AML-193 (cell line): ENCODE data around the gene KITLG.
"Not testable (repeated sequence)": the region's sequence is repeated elsewhere in the genome, so short reads cannot be mapped to it uniquely, and the experiment has no call there.

Experiments
- DNase-seq, 2 experiments: peaks; one replicate each; lab custom pipeline; 2025; lab: John Stamatoyannopoulos, UW

Gene KITLG

DNA sequence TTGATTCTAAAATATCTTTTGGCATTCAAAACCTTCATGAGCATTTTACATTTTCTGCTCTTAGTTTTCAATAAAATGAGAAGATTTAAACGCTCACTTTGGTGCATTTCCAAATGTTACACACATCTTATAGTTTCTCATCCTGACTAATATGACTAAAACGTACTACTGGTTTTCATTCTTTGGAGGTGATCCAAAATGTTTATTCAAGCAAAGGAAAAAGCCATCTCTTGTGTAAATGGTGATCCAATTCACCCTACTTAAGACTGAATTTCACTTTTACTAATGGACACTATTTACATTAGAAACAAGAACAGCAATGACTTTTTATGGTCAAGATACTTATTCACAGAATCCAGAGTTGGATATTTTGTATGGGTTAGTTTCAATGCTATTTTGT is 86.6 kb downstream of the KITLG start:
- DNase-seq = no peak

DNA sequence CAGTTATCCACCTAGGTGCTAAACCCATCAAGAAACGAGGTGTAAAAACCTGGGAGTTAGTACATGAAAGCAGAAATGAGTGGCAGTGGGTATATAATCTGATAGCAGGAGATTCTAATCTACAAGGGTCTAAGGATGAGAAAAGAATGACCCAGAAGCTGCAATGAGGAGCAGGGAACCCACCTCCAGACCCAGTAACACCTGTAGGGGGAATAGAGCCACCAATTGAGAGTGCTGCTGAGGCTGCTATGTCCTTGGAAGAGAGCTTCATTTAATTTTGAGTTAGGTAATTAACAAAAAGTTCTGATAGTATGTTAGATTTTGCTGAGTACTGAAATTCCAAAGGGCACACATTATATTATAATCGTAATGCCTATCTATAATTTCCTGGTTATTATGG is 89.8 kb downstream of the KITLG start:
- no peak for DNase-seq

DNA sequence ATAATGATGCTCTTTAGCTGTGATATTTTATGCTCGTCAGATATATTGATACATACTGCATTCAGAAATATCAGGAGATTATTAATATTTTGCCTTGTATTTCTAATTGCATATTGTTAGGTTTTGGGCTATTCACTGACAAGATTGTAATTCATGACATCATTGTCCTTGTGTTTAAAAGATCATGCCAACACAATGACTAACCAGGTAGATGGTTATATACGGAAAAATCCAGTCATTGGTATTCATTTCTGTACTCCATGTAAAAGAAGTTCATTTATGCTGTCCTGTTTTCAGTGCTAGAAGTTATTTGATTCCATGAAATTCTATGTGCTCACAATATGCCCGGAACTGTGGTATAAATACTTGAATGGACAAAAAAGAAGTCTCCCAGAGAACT is 107.5 kb downstream of the KITLG start:
- DNase-seq = no peak

DNA sequence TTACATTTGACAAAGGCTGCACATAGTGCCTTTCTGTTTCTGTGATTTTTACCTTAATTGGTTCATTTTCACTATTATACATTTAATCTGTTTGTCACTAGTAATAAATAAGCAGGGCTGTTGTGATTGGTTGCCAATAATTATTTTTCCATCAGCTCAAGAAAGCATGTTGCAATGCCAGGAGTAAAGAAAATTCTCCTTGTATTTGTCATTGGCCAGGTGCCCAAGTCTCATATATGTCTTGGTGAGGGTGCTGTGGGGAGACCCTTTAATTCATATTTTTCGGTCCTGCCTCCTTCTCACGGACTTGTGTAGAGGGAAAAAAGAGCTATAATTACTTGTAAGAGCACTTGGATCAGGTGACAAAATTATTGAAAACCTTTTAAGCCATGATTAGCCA is 108.0 kb downstream of the KITLG start:
- no peak for DNase-seq

DNA sequence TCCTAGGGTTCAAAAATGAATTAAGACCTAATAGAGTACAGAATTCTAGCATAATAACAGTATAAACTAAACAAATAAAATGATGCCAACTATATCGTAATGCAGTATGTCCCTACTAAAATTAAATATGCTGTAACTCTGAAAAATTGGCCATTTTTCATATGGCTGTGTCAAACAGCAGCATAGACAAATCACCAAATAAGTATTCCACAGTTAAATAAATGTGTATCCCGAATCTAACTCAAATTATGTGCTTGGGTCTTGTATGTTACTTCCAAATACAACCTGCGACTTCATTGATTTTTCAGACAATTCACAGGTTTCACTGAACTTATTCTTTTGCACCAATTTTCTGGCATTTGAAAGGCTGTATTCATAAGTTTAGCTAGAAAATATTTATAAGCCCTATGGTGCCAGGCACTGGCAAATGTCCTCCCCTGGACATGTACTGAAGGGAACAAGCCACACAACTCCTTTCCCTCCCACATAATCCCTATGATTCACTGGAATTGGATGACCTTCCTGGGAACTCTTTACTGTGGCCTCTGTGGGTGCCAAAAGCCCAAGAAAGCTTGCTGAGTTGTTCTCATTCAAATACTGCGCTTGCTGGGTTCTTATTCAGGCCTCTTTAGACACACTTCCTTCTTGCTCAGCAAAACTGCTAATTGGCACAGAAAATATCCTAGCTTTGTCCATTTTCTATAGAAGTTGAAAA is 108.8 kb downstream of the KITLG start:
- no peak for DNase-seq

DNA sequence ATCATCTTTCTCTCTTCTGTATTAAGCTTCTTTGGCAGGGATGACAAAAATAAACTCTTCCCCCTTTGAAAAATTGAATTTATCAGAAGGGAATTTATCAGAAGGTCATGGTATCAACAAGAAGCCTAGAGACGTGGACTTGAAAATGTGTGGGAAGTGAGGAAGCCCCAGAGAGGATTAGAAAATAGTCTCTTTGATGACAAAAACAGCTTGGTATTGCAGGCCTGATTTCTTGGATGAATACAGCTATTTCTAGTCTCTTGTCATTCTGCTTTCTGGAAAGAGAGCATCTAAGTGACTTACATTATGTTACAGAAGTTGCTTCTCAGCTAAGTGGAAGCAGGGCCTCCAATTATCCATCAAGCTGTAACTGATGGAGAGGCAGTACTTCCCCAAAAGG is 111.1 kb downstream of the KITLG start:
- DNase-seq = no peak

DNA sequence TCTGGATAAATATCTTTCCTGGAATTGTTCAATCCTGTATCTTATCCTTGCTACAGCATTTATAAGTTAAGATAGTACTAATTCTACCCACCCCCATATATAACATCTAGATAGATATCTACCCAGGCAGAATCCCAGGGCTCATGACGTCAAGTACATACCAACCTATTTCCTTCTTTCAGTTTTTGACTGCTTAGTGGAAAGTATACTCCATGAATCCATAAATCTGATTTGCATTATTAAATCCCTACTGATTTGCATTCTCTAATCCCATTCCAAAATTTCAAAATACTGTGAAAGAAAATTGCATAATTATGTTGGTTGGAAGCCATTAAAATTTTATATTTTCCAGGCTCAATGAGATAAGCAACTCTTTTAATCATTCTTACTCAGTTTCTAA is 111.7 kb downstream of the KITLG start:
- no peak for DNase-seq

DNA sequence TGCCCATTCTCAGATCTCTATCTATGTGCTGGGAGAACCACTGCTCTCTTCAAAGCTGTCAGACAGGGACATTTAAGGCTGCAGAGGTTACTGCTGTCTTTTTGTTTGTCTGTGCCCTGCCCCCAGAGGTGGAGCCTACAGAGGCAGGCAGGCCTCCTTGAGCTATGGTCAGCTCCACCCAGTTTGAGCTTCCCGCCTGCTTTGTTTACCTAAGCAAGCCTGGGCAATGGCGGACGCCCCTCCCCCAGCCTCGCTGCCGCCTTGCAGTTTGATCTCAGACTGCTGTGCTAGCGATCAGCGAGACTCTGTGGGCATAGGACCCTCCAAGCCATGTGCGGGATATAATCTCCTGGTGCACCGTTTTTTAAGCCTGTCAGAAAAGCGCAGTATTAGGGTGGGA is 113.6 kb downstream of the KITLG start:
- not testable (repeated sequence) for DNase-seq

DNA sequence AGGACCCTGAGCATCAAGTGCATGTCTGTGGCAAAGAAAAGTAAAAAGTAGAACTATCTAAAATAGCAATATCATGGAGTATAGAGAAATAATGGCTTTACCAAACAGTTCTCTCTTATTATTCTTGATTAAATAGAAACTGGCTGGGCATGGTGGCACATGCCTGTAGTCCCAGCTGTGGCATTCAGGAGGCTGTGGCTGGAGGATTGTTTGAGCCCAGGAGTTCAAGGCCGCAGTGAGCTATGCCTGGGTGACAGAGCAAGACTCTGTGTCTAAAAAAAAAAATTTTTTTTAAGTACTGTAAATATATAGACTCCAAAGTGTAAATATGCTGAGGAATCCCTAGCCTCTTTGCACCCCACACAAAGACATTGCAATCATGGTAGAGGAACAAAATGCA is 121.9 kb downstream of the KITLG start:
- no peak for DNase-seq

DNA sequence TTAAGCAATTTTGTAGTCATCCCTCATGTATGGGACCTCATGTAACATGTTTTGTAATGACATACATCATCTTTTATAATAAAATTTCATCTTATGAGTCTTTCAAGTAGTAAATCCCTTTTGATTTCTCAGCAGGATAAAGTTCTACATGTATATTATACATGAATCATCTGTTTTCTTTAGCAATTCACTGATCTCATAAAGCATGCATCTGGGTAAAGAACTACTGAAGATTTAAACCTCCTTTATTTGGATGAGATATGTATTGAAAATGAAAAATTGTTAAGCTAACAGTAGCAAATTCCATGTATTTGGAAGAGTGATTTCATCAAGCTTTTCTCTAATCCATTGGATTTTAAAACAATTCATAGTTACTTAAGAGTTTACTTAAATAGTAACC is 126.9 kb downstream of the KITLG start:
- no peak for DNase-seq

DNA sequence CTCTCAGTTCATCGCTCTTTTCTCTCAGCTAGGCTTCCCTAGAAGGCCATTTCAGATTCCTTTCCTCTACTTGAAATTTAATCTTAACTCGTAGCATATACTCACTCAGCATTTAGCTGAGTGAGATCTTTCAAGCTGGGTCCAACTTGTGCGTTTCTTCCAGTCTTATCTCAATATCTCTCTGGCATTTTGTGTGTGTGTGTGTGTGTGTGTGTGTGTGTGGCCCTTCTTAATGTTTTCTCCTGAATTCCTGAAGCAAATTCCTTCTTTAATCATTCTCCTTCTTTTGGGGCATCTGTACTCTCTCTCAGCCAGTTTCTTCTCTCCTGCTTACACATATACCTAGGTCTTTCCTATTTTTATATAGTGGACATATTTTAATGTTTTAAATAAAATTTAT is 129.1 kb downstream of the KITLG start:
- DNase-seq = no peak

DNA sequence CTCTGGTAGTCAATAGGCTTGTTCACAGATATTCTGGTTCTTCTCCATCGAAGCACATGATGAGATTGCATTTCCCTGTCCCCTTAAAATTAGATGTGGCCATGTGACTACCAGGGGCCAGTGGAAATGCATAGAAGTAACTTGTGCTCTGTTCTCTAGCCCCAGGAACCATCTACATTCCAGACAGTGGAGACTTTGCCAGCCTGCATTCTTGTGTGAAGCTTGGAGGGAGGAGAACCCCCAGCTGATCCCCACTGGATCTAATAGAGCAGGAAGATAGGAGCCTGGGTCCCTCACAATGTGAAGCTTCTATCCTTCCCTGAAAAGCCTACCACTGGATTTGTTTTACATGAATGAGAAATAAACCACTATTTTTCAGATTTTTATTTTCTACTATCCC is 130.1 kb downstream of the KITLG start:
- DNase-seq = no peak

DNA sequence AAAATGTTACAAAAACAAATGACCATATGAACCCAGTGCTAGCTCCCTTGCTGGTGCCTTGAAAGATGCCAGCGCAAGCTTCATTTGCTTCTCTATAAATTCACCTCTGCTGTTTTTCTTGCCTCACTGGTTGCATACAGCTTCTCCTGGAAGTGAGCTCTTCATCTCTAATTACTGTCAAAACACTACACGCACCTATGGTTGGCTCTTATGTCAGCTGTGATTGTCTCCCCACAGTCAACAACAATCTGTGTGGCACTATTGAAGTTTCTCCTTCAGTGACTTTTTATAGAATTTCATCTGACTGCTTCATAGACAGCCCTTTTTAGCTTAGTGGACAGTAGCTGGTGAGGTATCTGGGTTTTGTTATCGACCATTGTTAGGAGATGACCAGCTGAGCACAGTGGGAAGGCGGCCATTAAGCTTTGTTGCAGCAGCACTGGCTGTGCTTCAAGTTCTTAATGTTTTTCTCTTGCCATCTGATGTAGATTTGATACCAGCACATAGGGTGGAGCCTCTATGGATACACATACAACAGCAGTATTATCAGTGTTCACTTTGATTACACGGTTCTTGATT is 131.8 kb downstream of the KITLG start:
- no peak for DNase-seq

DNA sequence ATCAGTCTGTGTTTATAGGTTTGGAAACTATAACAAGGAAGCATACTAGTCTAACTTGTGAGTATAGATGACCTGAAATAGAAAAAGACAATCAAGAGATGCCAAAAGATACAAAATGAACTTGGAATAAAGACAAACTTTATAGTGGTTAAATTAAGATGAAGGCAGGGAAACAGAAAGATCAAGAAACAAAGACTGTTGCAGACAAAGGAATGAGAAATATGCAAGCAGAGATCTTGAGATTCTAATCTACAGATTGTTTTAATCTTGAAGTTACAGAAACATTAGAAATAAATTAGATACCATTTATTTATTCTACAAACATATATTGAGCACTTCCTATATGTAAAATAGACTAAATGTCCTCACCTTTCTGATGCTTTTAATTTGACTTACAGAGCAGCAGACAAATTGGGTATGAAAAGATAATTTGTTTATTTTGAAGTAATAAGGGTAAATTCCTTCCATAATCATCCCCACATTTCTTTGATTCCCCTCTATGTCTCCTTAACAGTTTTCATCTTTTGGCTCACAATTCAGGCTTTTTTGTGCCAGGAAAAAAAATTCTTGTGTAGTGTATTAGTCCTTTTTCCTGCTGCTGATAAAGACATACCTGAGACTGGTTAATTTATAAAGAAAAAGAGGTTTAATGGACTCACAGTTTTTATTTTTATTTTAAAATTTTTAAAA is 134.4 kb downstream of the KITLG start:
- DNase-seq = no peak

DNA sequence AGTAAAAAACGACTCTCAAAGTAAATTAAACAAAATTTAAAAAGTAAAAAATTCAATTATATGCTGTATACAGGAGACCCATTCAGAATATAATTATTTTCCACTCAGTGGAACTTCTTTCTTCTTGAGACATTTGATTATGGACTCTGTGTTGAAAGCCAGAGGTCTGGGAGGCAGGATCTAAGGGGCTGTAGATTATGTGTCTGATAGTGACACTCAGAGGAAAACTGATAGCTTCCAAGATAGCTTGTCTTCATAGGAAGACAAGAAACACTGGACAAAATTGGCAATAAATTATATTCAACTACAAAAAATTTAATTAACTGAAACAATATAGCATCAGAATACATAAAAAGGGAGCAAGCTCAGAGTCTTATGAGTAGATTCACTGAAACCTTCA is 135.8 kb downstream of the KITLG start:
- DNase-seq = no peak
